Measurements from ENCODE around the gene TSPAN19.

The TSPAN19 gene

DNA sequence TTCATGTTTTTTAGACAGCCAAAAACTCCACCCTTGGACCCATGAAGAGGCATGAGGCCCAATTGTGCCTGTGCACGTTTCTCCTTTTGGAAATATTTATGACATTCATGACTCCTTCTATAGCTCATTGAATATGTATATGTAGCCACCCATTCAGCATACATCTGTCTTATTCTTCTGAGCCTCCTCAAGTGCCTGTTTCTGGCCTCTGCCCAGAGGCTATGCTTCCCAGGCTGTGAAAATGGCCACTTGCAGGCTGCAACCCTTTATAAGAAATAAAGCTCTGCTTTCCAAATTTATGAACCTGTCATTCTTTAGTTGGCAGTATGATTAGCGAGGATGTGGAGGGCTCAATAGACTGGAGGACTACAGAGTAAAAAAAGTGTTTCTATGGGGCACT lies 35.3 kb downstream of the TSPAN19 start:
- no peak for DNase-seq (ENCODE audit: low read depth in 2 of 2)

DNA sequence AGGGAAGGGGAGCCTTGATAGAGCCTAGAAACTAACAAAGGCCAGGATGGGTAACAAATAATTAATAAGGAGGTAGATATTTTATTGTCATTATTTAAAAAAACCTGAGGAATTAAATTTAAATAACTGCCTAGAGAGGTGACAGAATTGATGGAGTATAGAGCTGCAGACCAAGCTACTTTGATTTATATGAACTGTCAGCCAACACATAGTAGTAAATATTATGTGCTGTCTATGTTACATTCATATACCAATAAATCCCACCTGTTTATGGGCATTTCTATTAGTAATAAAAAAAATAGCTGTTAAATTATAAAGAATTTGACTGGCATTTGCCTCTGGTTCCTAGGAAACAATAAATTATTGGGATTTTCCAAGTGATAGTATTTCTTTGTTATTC lies 37.7 kb downstream of the TSPAN19 start:
- no peak for DNase-seq (ENCODE audit: low read depth in 2 of 2)

DNA sequence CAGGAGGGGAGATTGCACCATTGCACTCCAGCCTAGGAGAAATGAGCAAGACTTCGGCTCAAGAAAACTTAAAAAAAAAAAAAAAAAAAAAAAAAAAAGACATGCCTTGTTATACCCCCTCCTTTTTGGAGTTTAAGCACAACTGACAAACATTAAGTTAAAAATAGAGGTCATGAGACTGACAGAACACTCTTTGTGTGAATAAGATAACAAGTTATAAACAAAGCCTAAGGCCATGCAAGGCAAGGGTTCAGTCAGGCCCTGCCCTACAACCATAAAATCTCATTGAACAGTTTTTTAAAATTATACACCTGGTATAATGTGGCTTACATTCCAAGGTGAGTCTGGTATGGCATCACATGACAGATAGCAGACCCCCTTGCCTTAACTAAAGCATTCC lies 39.3 kb downstream of the TSPAN19 start:
- no peak for DNase-seq (ENCODE audit: low read depth in 2 of 2)

DNA sequence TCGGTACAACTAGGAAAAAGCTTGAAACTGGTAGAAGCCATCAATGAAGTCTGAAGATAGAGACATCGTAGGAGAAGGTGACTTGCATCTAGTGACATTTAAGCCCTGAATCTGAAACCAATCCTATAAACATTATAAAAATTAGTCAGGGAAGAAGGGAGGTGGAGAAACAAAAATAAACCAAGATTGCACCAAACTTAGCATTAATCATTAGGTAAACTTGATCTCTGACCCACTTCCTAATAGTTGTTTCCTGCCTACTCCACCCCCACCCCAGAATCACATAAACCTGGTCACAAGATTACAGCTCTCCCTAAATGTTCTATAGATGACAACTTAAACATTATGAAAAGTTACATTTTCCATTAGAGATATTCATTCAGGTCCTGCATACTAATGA lies 40.4 kb downstream of the TSPAN19 start:
- DNase-seq (ENCODE audit: low read depth in 2 of 2): no peak

DNA sequence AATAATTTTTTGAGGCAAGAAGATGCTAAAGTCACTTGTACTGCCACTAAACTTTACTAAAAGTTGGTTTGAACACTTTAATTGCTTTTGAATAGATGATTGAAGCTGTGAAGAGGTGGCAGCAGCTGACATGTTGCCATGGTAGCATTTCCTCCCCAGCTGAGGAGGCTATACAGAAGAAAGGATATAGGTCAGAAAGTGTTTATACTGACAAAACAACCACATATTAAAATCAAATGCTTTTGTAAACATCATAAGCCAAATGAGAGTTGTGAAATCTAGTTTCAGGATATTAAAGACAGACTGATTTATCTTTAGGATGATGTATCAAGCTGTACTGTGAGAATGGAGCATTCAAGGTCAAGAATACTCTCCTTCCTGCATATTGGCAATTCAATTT lies 41.7 kb downstream of the TSPAN19 start:
- DNase-seq (ENCODE audit: low read depth in 2 of 2): no peak

GRCh38 chr12:84986586-84986985 lies 49.5 kb downstream of the TSPAN19 start:
- no peak for DNase-seq (ENCODE audit: low read depth in 2 of 2)

DNA sequence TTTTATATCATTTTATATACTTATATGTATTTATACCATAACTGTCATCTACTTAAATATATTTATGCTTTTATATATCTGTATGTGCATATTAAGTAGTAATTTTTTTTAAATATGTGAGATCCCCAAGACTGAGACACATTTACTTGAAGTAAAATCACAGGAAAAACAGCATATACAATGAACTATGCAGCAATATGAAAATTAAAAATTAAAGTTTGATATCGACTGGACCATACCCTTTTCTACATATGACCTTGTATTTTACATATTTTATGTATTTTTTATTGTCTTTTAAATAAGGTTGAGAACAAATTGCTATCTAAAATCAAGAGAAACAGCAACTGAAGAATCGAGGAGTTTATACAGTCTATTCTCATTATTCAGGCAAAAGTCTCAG lies 50.0 kb downstream of the TSPAN19 start:
- no peak for DNase-seq (ENCODE audit: low read depth in 2 of 2)

- no peak for DNase-seq (ENCODE audit: low read depth in 2 of 2)
Observed at GRCh38 chr12:84983289-84983688, 52.8 kb downstream of the TSPAN19 start.

- DNase-seq (ENCODE audit: low read depth in 2 of 2): no peak
Observed at GRCh38 chr12:84982888-84983287, 53.2 kb downstream of the TSPAN19 start.

GRCh38 chr12:84978921-84979320 lies 57.2 kb downstream of the TSPAN19 start:
- no peak for DNase-seq (ENCODE audit: low read depth in 2 of 2)

DNA sequence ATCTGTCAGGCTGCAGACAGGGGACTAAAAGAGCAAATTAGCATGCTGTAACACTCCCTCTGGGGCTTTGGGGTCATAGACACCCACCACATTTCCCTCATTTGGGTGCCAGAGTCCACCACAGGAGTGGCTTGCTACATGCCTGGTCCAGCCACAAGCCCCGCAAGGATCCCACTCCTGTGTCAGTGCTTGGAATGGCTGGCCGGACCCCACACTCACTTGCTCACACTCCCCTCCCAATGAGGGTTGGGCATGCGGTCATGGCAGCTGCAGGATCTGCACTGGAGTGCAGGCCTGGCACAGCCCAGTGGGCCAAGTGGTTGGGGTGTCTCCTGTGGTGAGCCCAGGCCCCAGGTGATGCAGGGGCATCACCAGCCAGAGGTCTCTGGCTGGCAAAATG lies 59.9 kb downstream of the TSPAN19 start:
- DNase-seq (ENCODE audit: low read depth in 2 of 2): no peak

DNA sequence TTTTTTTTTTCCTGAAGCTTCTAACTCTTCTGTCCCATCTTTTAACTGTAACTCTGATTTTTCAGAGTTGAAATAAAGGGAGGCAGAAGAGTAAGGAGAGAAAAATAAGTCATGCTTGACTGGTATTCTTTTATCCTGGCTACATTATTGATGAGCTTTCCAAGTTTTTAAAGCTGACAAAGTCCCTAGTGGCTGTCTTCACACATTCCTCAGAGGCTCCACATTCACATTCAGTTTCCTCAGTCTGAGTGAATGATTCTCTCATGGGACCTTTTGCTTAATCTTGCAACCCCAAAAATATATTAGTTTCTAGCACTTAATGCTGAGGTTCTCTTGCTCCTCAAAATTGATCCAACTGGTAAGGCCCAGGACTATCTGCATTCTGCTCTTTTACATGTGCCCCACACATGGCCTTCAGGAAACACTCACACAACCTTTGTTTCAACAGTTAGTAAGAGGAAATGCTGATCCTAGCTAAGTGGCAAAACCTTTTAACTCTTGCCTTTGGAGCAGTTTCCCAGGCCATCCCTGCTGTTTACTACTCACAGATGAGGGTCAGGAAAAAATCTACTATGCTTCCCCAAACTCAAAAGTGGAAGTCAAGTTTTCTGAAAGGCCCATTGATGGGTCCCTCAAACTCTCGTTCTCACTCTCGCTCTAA lies 61.8 kb downstream of the TSPAN19 start:
- no peak for DNase-seq (ENCODE audit: low read depth in 2 of 2)

GRCh38 chr12:84973026-84973425 lies 63.1 kb downstream of the TSPAN19 start:
- no peak for DNase-seq (ENCODE audit: low read depth in 2 of 2)

DNA sequence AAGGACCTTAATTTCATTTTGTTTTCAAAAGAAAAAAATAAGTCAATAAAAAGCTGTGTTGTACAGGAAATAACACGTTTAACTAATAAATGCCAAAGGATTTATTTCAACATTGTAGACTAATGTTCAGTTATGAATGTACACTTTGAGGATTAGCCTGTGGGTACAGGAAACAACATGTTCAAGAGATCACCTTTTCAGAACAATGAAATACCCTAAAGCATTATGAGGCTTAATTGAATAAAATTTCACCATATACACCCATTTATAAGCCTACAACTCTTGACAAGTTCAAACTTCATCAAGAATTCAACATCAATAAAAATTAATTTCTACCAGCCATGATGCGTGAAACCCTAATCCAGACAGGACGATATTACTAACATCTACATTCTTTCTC lies 66.9 kb downstream of the TSPAN19 start:
- DNase-seq (ENCODE audit: low read depth in 2 of 2): no peak

Measured in stimulated activated CD4-positive, alpha-beta T cell treated with anti-CD3 and anti-CD28 coated beads, Interleukin-12 subunit alpha, Interleukin-12 subunit beta, amount 100 ng/mL, for 24 hours (primary cell).